SK-N-MC (cell line): ENCODE measurements around the gene TNRC6A.

Source experiments
- EZH2 ChIP-seq: fragments of 200-600 bp; sonication (generic); IDR thresholded peaks from one replicate; pipeline ENCODE4 v1.6.1; 2017; ENCODE audit warnings: antibody characterized with exemption
- FOXP2 ChIP-seq: optimal IDR thresholded peaks from 2 replicates; pipeline ENCODE3; 2011; ENCODE audit warnings: mild to moderate bottlenecking, moderate library complexity; ENCODE audit not compliant: insufficient read depth; ENCODE audit errors: extremely low read length, control extremely low read depth
- POLR2AphosphoS5 ChIP-seq: IDR thresholded peaks from 2 replicates; pipeline ENCODE4 v1.6.1; 2012; ENCODE audit warnings: mild to moderate bottlenecking, low read depth, low read length, borderline replicate concordance

- TF ChIP-seq POLR2AphosphoS5 (no peak), EZH2 (no peak), FOXP2 (no peak)
Observed at GRCh38 chr16:24749310-24749709, 19.9 kb downstream of the TNRC6A start.
